ENCODE measurements around the gene RMC1. TPM values are rescaled to one million over a fixed set of nuclear protein-coding genes. Genes with fewer than 3 reads are reported as not detected.

RMC1 gene
- total RNA-seq, 1 donor from 2014 or later, result 25.0 TPM

DNA sequence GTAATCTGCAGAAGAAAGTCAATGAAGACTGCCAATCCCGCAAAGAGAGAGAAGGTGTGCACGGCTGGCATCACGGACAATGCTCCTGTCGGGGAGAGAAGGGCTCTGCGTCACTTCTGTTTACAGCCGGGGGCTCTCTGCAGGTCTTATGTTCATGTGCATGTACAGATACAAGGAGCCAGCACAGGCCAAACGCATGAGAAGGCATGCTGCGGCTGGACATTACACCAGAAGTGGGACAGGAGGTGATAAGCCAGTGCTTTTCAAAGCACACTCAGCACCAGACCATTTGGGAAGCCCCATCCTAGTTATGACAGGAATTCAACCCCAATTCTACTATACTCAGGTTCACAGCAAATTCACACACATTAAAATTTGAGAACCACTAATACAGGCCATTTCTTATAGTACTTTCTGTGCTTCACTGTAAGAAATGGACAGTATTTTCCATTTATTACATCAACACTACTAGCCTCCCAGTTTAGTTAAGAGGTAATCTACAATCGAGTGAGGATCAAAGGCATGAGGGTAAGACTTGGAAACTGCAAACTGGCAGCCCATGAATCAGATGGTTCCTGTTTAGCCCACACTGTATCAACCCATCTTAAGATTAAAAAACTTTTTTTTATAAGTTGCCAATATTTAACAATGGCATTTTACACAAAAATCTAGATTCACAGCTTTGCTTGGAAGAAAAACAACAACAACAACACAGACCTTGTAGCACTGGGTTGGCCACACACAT, 38.2 kb downstream of the RMC1 start:
- H3K4me1 Mint-ChIP-seq (ENCODE audit: unreplicated experiment), result no peaks in the 10 kb centered on the region
- no peak for DNase-seq (ENCODE audit: extremely low spot score, unreplicated experiment)
- no peaks in the 10 kb centered on the region for H3K27me3 Mint-ChIP-seq
- H3K27ac Mint-ChIP-seq, result no peak overlapping the region
- peaks cover 29% of the 10 kb centered on the region for H3K36me3 Mint-ChIP-seq
- no peak overlapping the region for H3K4me3 Mint-ChIP-seq
- no peaks in the 10 kb centered on the region for H3K9me3 Mint-ChIP-seq
- TF ChIP-seq, protein P1, sequence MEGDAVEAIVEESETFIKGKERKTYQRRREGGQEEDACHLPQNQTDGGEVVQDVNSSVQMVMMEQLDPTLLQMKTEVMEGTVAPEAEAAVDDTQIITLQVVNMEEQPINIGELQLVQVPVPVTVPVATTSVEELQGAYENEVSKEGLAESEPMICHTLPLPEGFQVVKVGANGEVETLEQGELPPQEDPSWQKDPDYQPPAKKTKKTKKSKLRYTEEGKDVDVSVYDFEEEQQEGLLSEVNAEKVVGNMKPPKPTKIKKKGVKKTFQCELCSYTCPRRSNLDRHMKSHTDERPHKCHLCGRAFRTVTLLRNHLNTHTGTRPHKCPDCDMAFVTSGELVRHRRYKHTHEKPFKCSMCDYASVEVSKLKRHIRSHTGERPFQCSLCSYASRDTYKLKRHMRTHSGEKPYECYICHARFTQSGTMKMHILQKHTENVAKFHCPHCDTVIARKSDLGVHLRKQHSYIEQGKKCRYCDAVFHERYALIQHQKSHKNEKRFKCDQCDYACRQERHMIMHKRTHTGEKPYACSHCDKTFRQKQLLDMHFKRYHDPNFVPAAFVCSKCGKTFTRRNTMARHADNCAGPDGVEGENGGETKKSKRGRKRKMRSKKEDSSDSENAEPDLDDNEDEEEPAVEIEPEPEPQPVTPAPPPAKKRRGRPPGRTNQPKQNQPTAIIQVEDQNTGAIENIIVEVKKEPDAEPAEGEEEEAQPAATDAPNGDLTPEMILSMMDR (conservative IDR thresholded peaks at IDR 0.05), result no peak

DNA sequence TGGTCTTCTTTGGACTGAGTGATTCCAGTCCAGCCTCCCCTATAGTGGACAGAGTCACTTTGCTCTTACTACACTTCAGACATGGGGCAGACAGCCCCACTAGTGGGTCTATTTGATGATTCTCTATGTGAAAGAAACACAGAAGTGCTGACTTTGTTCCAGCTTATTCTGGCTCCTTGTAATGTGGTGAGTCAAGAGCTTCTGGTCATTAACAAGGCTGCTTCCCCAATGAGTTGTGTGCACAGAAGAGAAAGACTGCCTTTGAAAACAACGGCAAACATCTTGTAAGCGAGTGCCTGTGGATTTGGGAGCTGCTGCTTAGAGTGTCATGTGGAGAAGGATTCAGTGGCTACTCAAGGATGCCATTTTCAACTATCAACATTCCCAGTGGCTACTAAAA, 39.1 kb downstream of the RMC1 start:
- no peak overlapping the region for H3K4me3 Mint-ChIP-seq
- peaks cover 31% of the 10 kb centered on the region for H3K36me3 Mint-ChIP-seq
- no peaks in the 10 kb centered on the region for H3K9me3 Mint-ChIP-seq
- no peak overlapping the region for H3K27ac Mint-ChIP-seq
- no peaks in the 10 kb centered on the region for H3K4me1 Mint-ChIP-seq (ENCODE audit: unreplicated experiment)
- TF ChIP-seq, protein P1 (conservative IDR thresholded peaks at IDR 0.05), result no peak
- no peak for DNase-seq (ENCODE audit: extremely low spot score, unreplicated experiment)
- H3K27me3 Mint-ChIP-seq, result no peaks in the 10 kb centered on the region

DNA sequence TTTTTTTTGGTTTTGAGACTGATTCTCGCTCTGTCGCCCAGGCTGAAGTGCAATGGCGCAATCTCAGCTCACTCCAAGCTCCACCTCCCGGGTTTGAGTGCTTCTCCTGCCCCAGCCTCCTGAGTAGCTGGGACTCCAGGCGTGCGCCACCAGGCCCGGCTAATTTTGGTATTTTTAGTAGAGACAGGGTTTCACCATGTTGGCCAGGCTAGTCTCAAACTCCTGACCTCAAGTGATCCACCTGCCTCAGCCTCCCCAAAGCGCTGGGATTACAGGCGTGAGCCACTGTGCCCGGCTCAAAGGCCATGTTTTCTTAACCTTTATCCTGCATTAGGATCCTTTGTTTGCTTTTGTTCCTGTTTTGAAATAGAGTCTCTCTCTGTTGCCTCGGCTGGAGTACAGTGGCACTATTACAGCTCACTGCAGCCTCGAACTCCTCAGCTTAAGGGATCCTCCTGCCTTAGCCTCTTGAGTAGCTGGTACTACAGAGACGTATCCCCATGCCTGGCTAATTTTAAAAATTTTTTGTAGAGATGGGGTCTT, 42.0 kb downstream of the RMC1 start:
- H3K4me3 Mint-ChIP-seq, result no peak overlapping the region
- TF ChIP-seq, protein P1 (conservative IDR thresholded peaks at IDR 0.05), result no peak
- H3K36me3 Mint-ChIP-seq, result peaks cover 22% of the 10 kb centered on the region
- no peak for DNase-seq (ENCODE audit: extremely low spot score, unreplicated experiment)
- no peaks in the 10 kb centered on the region for H3K9me3 Mint-ChIP-seq
- H3K27ac Mint-ChIP-seq, result no peak overlapping the region
- no peaks in the 10 kb centered on the region for H3K4me1 Mint-ChIP-seq (ENCODE audit: unreplicated experiment)
- H3K27me3 Mint-ChIP-seq, result no peaks in the 10 kb centered on the region

DNA sequence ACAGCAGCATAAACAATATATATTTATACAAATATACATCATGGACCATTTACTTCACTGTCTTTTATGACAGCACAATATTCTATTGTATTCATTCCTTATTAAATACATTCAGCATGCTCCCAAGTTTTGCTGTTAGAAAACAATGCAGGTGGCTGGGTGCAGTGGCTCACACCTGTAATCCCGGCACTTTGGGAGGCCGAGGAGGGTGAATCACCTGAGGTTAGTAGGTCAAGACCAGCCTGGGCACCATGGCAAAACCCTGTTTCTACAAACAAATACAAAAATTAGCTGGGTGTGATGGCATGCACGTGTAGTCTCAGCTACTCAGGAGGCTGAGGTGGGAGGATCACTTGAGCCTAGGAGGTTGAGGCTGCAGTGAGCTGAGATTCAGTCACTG, 44.0 kb downstream of the RMC1 start:
- no peaks in the 10 kb centered on the region for H3K9me3 Mint-ChIP-seq
- TF ChIP-seq, protein P1 (conservative IDR thresholded peaks at IDR 0.05), result no peak
- no peaks in the 10 kb centered on the region for H3K27me3 Mint-ChIP-seq
- H3K4me1 Mint-ChIP-seq (ENCODE audit: unreplicated experiment), result peaks cover 7% of the 10 kb centered on the region
- H3K36me3 Mint-ChIP-seq, result peaks cover 32% of the 10 kb centered on the region
- H3K4me3 Mint-ChIP-seq, result no peak overlapping the region
- peak overlapping the region; percentile 8 for H3K27ac Mint-ChIP-seq
- DNase-seq (ENCODE audit: extremely low spot score, unreplicated experiment), result no peak

DNA sequence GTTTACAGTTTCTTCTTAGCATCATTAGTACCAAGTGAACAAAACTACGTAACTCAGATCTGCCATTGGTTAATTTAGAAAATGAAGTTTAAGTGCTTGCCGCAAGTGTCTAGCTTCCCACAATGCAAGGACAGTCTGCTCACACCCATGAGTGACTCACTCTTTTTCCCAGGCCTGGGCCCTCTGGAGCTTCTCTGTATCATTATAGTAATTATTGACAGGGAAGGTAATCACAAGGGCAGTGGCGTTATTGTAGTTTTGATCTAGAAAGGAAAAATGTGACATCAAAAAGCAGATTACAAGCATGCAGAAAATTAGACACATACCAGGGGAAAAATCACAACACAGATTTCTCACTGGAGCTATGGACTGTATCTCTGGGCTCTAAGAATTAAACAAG, 44.5 kb downstream of the RMC1 start:
- TF ChIP-seq, protein P1 (conservative IDR thresholded peaks at IDR 0.05), result no peak
- Mint-ChIP-seq H3K27ac (peak overlapping the region; percentile 8), H3K36me3 (peaks cover 35% of the 10 kb centered on the region), H3K9me3 (no peaks in the 10 kb centered on the region), H3K4me3 (no peak overlapping the region), H3K27me3 (no peaks in the 10 kb centered on the region), H3K4me1 (ENCODE audit: unreplicated experiment) (peaks cover 7% of the 10 kb centered on the region)
- no peak for DNase-seq (ENCODE audit: extremely low spot score, unreplicated experiment)

All from type B pancreatic cell (in vitro differentiated cells).